22Rv1 (cell line): ENCODE results near the gene GOLGA7B.

Experiments
- CTCF ChIP-seq: fragments of 450-650 bp; IDR thresholded peaks from 2 replicates; pipeline ENCODE4 v1.5.1; 2017; ENCODE audit warnings: mild to moderate bottlenecking
- ZFX ChIP-seq: fragments of 450-650 bp; IDR thresholded peaks from 2 replicates; pipeline ENCODE4 v1.6.1; 2017; ENCODE audit warnings: antibody characterized with exemption, borderline replicate concordance

DNA sequence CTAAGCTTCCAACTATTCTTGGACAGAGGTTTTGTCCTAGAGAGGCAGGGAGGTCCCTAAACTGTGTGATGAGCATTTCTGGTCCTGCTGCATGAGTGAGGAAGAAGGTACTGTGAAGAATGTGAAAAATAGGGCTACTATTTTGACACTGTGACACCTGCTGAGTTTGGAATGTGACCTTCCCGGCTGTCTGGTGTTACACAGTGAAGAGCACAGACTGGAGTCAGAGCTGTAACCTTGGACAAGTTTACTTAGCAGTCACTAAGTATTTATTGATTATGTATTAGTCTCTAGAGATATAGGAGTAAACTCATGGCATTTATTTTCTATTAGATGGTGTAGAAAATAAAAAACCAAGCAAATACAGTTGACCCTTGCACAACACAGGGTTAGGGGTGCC lies 12.3 kb downstream of the GOLGA7B start:
- TF ChIP-seq CTCF (no peak), ZFX (no peak)
